HepG2 (cell line): ENCODE measurements around the gene C6orf15. TPM values are rescaled to one million over a fixed set of nuclear protein-coding genes. Genes with fewer than 3 reads are reported as not detected.

Experiments used
- BCL6 ChIP-seq: IDR thresholded peaks from 2 replicates; pipeline ENCODE4 v1.6.1; 2016; ENCODE audit warnings: missing genetic modification reagents, missing compliant biosample characterization
- CHD2 ChIP-seq: IDR thresholded peaks from 2 replicates; pipeline ENCODE4 v1.6.1; 2011; ENCODE audit warnings: low read depth, low read length, improper control_type of control experiment
- DR1 ChIP-seq: sonication (generic); formaldehyde crosslinking; IDR thresholded peaks from 2 replicates; pipeline ENCODE4 v1.8.0; 2021; ENCODE audit warnings: mild to moderate bottlenecking, missing genetic modification reagents, inconsistent platforms
- ELF3 ChIP-seq: IDR thresholded peaks from 2 replicates; pipeline ENCODE4 v1.6.1; 2016; ENCODE audit warnings: missing genetic modification reagents, missing compliant biosample characterization
- ESRRA ChIP-seq: sonication (generic); formaldehyde crosslinking; IDR thresholded peaks from 2 replicates; pipeline ENCODE4 v1.5.1; 2020; ENCODE audit warnings: mild to moderate bottlenecking, low read depth, missing genetic modification reagents
- HNRNPL ChIP-seq: fragments of 200-400 bp; formaldehyde crosslinking; IDR thresholded peaks from 2 replicates; pipeline ENCODE4 v1.6.1; 2017; ENCODE audit warnings: mild to moderate bottlenecking, low read depth, low read length
- MTA3 ChIP-seq: sonication (generic); formaldehyde crosslinking; IDR thresholded peaks from 2 replicates; pipeline ENCODE4 v1.4.0; 2020; ENCODE audit warnings: missing genetic modification reagents
- NCOA1 ChIP-seq: sonication (generic); formaldehyde crosslinking; IDR thresholded peaks from 2 replicates; pipeline ENCODE4 v1.9.0; 2021; ENCODE audit warnings: missing genetic modification reagents
- PHF5A ChIP-seq: IDR thresholded peaks from one replicate; pipeline ENCODE4 v1.6.1; 2018; ENCODE audit warnings: low read depth, missing genetic modification reagents; ENCODE audit not compliant: unreplicated experiment
- PPARG ChIP-seq: conservative IDR thresholded peaks from 2 replicates; pipeline ENCODE4 v1.6.1; 2016; ENCODE audit warnings: missing biosample characterization, missing genetic modification reagents
- RBAK ChIP-seq: sonication (generic); formaldehyde crosslinking; IDR thresholded peaks from 2 replicates; pipeline ENCODE4 v1.5.1; 2020; ENCODE audit warnings: mild to moderate bottlenecking, missing genetic modification reagents
- SYNCRIP ChIP-seq: fragments of 200-400 bp; formaldehyde crosslinking; IDR thresholded peaks from 2 replicates; pipeline ENCODE4 v1.6.1; 2018; ENCODE audit warnings: mild to moderate bottlenecking, low read depth, low read length; ENCODE audit not compliant: insufficient read depth
- U2AF1 ChIP-seq: fragments of 200-400 bp; formaldehyde crosslinking; optimal IDR thresholded peaks from 2 replicates; pipeline ENCODE3; 2017; ENCODE audit warnings: mild to moderate bottlenecking, low read depth, low read length
- YEATS4 ChIP-seq: sonication (generic); formaldehyde crosslinking; IDR thresholded peaks from 2 replicates; pipeline ENCODE4 v1.4.0; 2020; ENCODE audit warnings: missing genetic modification reagents, borderline replicate concordance
- ZC3H4 ChIP-seq: sonication (generic); formaldehyde crosslinking; IDR thresholded peaks from 2 replicates; pipeline ENCODE4 v1.4.0; 2020; ENCODE audit warnings: missing genetic modification reagents, borderline replicate concordance
- ZFX ChIP-seq: sonication (generic); formaldehyde crosslinking; IDR thresholded peaks from 2 replicates; pipeline ENCODE4 v1.4.0; 2020; ENCODE audit warnings: mild to moderate bottlenecking, low read depth, missing genetic modification reagents, moderate library complexity
- ZNF232 ChIP-seq: sonication (generic); formaldehyde crosslinking; IDR thresholded peaks from 2 replicates; pipeline ENCODE4 v1.4.0; 2020; ENCODE audit warnings: missing genetic modification reagents, borderline replicate concordance
- ZNF296 ChIP-seq: sonication (generic); formaldehyde crosslinking; conservative IDR thresholded peaks from 2 replicates; pipeline ENCODE4 v1.5.0; 2020; ENCODE audit warnings: mild to moderate bottlenecking, missing genetic modification reagents
- ZNF556 ChIP-seq: sonication (generic); formaldehyde crosslinking; IDR thresholded peaks from 2 replicates; pipeline ENCODE4 v1.4.0; 2020; ENCODE audit warnings: mild to moderate bottlenecking, missing genetic modification reagents, borderline replicate concordance
- ZNF777 ChIP-seq: sonication (generic); formaldehyde crosslinking; IDR thresholded peaks from 2 replicates; pipeline ENCODE4 v1.4.0; 2020; ENCODE audit warnings: missing genetic modification reagents
- ZSCAN21 ChIP-seq: sonication (generic); formaldehyde crosslinking; IDR thresholded peaks from 2 replicates; pipeline ENCODE4 v1.8.0; 2022; ENCODE audit warnings: mild to moderate bottlenecking, missing genetic modification reagents, moderate library complexity, borderline replicate concordance
- polyA plus RNA-seq, 8 experiments: library from polyadenylated mRNA; depleted of rRNA in 3 of 8; stranded (reverse) in 7 of 8; unstranded in 1 of 8; fragments of >200 nt; fragmentation: Illumina TruSeq in 4 of 8; extraction: Trizol in 4 of 8; gene quantifications; 2 replicates each; pipeline versions ENCODE4 v1.2.1 to v1.2.3, GENCODE V29; 2011 to 2016; ENCODE audit warnings: low read depth in 4 of 8, missing spikeins in 1 of 8, mixed read lengths in 1 of 8; ENCODE audit not compliant: insufficient read depth in 1 of 8
- total RNA-seq, 5 experiments: library from RNA; depleted of rRNA; stranded (reverse); fragments of >200 nt; fragmentation: Illumina TruSeq; extraction: Trizol; gene quantifications; 2 replicates each; pipeline ENCODE4 v1.2.3, GENCODE V29; 2016; ENCODE audit warnings: low read depth in 1 of 5
- TF ChIP-seq, protein P1 (sequence below): sonication (generic); formaldehyde crosslinking; IDR thresholded peaks from 2 replicates; pipeline ENCODE4 v1.4.0; 2020; ENCODE audit warnings: missing genetic modification reagents, borderline replicate concordance
- TF ChIP-seq, protein P2 (sequence below): sonication (generic); formaldehyde crosslinking; IDR thresholded peaks from 2 replicates; pipeline ENCODE4 v1.5.1; 2020; ENCODE audit warnings: missing genetic modification reagents, mild to moderate bottlenecking, borderline replicate concordance

The C6orf15 gene
- total and polyA plus RNA-seq, 2 of the 13 experiments (the other 11 are each of a cell fraction or from before 2014, with no cell fraction given) = not detected

GRCh38 chr6:31158863-31159855, 46.8 kb upstream of the C6orf15 start (continued):
- TF ChIP-seq ZSCAN21 (no peak), PPARG (CRISPR knock-in tag) (0 out of 2 replicates have a peak, but pooled peaks have one; percentile 10), YEATS4 (CRISPR knock-in tag) (no peak; the same call in 1 of the 2 replicates), PHF5A (no peak), U2AF1 (no peak), SYNCRIP (no peak), DR1 (0 out of 2 replicates have a peak, but pooled peaks have one; percentile 24), ZNF777 (CRISPR knock-in tag) (no peak), ZFX (CRISPR knock-in tag) (peak; percentile 35; the same call in 1 of the 2 replicates), CHD2 (no peak), RBAK (CRISPR knock-in tag) (no peak), ZC3H4 (CRISPR knock-in tag) (no peak), ZNF296 (CRISPR knock-in tag) (no peak), ELF3 (CRISPR knock-in tag) (no peak), BCL6 (CRISPR knock-in tag) (no peak), ZNF556 (CRISPR knock-in tag) (no peak), ESRRA (no peak), MTA3 (no peak), ZNF232 (CRISPR knock-in tag) (0 out of 2 replicates have a peak, but pooled peaks have one; percentile 22), HNRNPL (0 out of 2 replicates have a peak, but pooled peaks have one; percentile 69), NCOA1 (CRISPR knock-in tag) (no peak)
- TF ChIP-seq, protein P1, sequence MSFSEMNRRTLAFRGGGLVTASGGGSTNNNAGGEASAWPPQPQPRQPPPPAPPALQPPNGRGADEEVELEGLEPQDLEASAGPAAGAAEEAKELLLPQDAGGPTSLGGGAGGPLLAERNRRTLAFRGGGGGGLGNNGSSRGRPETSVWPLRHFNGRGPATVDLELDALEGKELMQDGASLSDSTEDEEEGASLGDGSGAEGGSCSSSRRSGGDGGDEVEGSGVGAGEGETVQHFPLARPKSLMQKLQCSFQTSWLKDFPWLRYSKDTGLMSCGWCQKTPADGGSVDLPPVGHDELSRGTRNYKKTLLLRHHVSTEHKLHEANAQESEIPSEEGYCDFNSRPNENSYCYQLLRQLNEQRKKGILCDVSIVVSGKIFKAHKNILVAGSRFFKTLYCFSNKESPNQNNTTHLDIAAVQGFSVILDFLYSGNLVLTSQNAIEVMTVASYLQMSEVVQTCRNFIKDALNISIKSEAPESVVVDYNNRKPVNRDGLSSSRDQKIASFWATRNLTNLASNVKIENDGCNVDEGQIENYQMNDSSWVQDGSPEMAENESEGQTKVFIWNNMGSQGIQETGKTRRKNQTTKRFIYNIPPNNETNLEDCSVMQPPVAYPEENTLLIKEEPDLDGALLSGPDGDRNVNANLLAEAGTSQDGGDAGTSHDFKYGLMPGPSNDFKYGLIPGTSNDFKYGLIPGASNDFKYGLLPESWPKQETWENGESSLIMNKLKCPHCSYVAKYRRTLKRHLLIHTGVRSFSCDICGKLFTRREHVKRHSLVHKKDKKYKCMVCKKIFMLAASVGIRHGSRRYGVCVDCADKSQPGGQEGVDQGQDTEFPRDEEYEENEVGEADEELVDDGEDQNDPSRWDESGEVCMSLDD (CRISPR knock-in tag) = no peak
- TF ChIP-seq, protein P2, sequence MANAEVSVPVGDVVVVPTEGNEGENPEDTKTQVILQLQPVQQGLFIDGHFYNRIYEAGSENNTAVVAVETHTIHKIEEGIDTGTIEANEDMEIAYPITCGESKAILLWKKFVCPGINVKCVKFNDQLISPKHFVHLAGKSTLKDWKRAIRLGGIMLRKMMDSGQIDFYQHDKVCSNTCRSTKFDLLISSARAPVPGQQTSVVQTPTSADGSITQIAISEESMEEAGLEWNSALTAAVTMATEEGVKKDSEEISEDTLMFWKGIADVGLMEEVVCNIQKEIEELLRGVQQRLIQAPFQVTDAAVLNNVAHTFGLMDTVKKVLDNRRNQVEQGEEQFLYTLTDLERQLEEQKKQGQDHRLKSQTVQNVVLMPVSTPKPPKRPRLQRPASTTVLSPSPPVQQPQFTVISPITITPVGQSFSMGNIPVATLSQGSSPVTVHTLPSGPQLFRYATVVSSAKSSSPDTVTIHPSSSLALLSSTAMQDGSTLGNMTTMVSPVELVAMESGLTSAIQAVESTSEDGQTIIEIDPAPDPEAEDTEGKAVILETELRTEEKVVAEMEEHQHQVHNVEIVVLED (CRISPR knock-in tag) = no peak
